H1 (cell line): Measurements from ENCODE around the gene ARHGAP10. TPM values are rescaled to one million over a fixed set of nuclear protein-coding genes. Genes with fewer than 3 reads are reported as not detected.
"Not testable (repeated sequence)": the region's sequence is repeated elsewhere in the genome, so short reads cannot be mapped to it uniquely, and the experiment has no call there.

Experiments used
- CTCF ChIA-PET: fragments of 300-600 bp; sonication (Branson Sonifier 250); formaldehyde crosslinking; loops from one replicate; lab custom pipeline; 2021; ENCODE audit not compliant: partially characterized antibody; lab: Charles Lee
- POLR2A ChIA-PET: fragments of 300-600 bp; sonication (Branson Sonifier 250); formaldehyde crosslinking; loops from one replicate; lab custom pipeline; 2021; ENCODE audit warnings: inconsistent platforms; ENCODE audit not compliant: partially characterized antibody; lab: Charles Lee
- DNase-seq, 2 experiments: peaks; one replicate each; pipeline versions ENCODE4 v3.0.0 to v3.0.0-alpha.2; 2010 to 2022; ENCODE audit warnings: low spot score in 2 of 2, low read depth in 1 of 2, mixed read lengths in 1 of 2
- FAIRE-seq: peaks from 2 replicates; lab custom pipeline; 2011; peaks lifted over from hg19 to GRCh38; lab: Jason Lieb, UNC
- H2AFZ ChIP-seq: 2 replicates; pipeline ENCODE4 v1.8.1; 2012; ENCODE audit warnings: low read length, inconsistent platforms
- H2AK5ac ChIP-seq: 2 replicates; pipeline ENCODE4 v1.6.1; 2013; ENCODE audit warnings: low read depth, low read length
- H2BK120ac ChIP-seq: replicated peaks from 2 replicates; pipeline ENCODE3; 2013; ENCODE audit warnings: low read depth, low read length, inconsistent platforms
- H2BK12ac ChIP-seq: 2 replicates; pipeline ENCODE4 v1.6.1; 2013; ENCODE audit warnings: low read depth, low read length
- H2BK15ac ChIP-seq: 2 replicates; pipeline ENCODE4 v1.6.1; 2013; ENCODE audit warnings: low read length
- H2BK20ac ChIP-seq: 2 replicates; pipeline ENCODE4 v1.6.1; 2013; ENCODE audit warnings: low read length
- H2BK5ac ChIP-seq: 2 replicates; pipeline ENCODE4 v1.6.1; 2013; ENCODE audit warnings: low read depth, low read length
- H3K14ac ChIP-seq: 2 replicates; pipeline ENCODE4 v1.6.1; 2013; ENCODE audit warnings: inconsistent platforms; ENCODE audit not compliant: insufficient read length
- H3K18ac ChIP-seq: 2 replicates; pipeline ENCODE4 v1.6.1; 2013; ENCODE audit warnings: low read length; ENCODE audit errors: extremely low read depth
- H3K23ac ChIP-seq: 2 replicates; pipeline ENCODE4 v1.6.1; 2013; ENCODE audit warnings: inconsistent platforms; ENCODE audit not compliant: insufficient read length
- H3K23me2 ChIP-seq: 2 replicates; pipeline ENCODE4 v1.6.1; 2013; ENCODE audit warnings: low read depth, low read length
- H3K27ac ChIP-seq: 2 replicates; pipeline ENCODE4 v1.6.1; 2011; ENCODE audit warnings: low read depth, low read length, inconsistent platforms
- H3K27me3 ChIP-seq, 4 experiments: replicated peaks in 1 of 4; 1 replicate in 1 of 4; 2 replicates in 3 of 4; pipeline versions ENCODE4 v1.6.1 to v1.8.1; 2011 to 2013; ENCODE audit warnings: low read length in 3 of 4, mild to moderate bottlenecking in 3 of 4, inconsistent platforms in 2 of 4, mixed read lengths in 2 of 4, moderate library complexity in 1 of 4; ENCODE audit not compliant: control insufficient read depth in 3 of 4, insufficient read depth in 3 of 4; ENCODE audit errors: extremely low read depth in 1 of 4
- H3K36me3 ChIP-seq, 4 experiments: 2 replicates each; pipeline versions ENCODE4 v1.6.1 to v1.8.1; 2011 to 2013; ENCODE audit warnings: mild to moderate bottlenecking in 4 of 4, low read length in 3 of 4, moderate library complexity in 2 of 4, control low read depth in 1 of 4, inconsistent platforms in 1 of 4; ENCODE audit not compliant: insufficient read depth in 4 of 4, control insufficient read depth in 2 of 4
- H3K4ac ChIP-seq: replicated peaks from 2 replicates; pipeline ENCODE3; 2013; ENCODE audit warnings: low read length, low read depth, mixed read lengths, inconsistent platforms; ENCODE audit not compliant: insufficient read length
- H3K4me1 ChIP-seq, 4 experiments: replicated peaks in 1 of 4; 1 replicate in 1 of 4; 2 replicates in 3 of 4; pipeline versions ENCODE4 v1.6.1 to v1.8.1; 2011 to 2013; ENCODE audit warnings: low read length in 3 of 4, inconsistent platforms in 2 of 4, mixed read lengths in 1 of 4; ENCODE audit not compliant: insufficient read depth in 4 of 4, control insufficient read depth in 3 of 4
- H3K4me2 ChIP-seq, 2 experiments: 2 replicates each; pipeline versions ENCODE4 v1.6.1 to v1.8.1; 2011 to 2013; ENCODE audit warnings: low read depth in 2 of 2, low read length in 2 of 2, control low read depth in 1 of 2, inconsistent platforms in 1 of 2, mild to moderate bottlenecking in 1 of 2; ENCODE audit not compliant: insufficient read depth in 1 of 2
- H3K4me3 ChIP-seq, 4 experiments: fragments of 200-600, 300-600 bp in 1 of 4; sonication (generic), shearing (Covaris generic), sonication (Bioruptor Twin) in 1 of 4; 2 replicates each; pipeline versions ENCODE4 v1.5.1 to v1.8.1; 2011 to 2016; ENCODE audit warnings: low read length in 4 of 4, low read depth in 3 of 4, control low read depth in 2 of 4, inconsistent platforms in 2 of 4, mild to moderate bottlenecking in 2 of 4, mixed read lengths in 1 of 4, moderate library complexity in 1 of 4; ENCODE audit not compliant: insufficient read depth in 2 of 4; ENCODE audit errors: extremely low read depth in 1 of 4
- H3K56ac ChIP-seq: replicated peaks from 2 replicates; pipeline ENCODE3; 2013; ENCODE audit warnings: low read depth, mild to moderate bottlenecking, mixed read lengths, low read length, inconsistent platforms; ENCODE audit not compliant: insufficient read length
- H3K79me1 ChIP-seq: 2 replicates; pipeline ENCODE4 v1.6.1; 2013; ENCODE audit warnings: low read depth, low read length, control low read depth
- H3K79me2 ChIP-seq, 2 experiments: 2 replicates each; pipeline versions ENCODE4 v1.6.1 to v1.8.1; 2012 to 2013; ENCODE audit warnings: low read length in 2 of 2, mild to moderate bottlenecking in 2 of 2, inconsistent platforms in 1 of 2; ENCODE audit not compliant: insufficient read depth in 2 of 2, control insufficient read depth in 1 of 2
- H3K9ac ChIP-seq, 4 experiments: replicated peaks in 1 of 4; 1 replicate in 1 of 4; 2 replicates in 3 of 4; pipeline versions ENCODE4 v1.6.1 to v1.8.1; 2011 to 2013; ENCODE audit warnings: low read depth in 3 of 4, low read length in 3 of 4, control low read depth in 2 of 4, mild to moderate bottlenecking in 2 of 4, moderate library complexity in 2 of 4, inconsistent platforms in 1 of 4; ENCODE audit errors: extremely low read depth in 1 of 4
- H3K9me3 ChIP-seq, 2 experiments: 2 replicates each; pipeline versions ENCODE4 v1.6.1 to v1.8.1; 2012 to 2013; ENCODE audit warnings: mild to moderate bottlenecking in 2 of 2, moderate library complexity in 2 of 2, control low read depth in 1 of 2, inconsistent platforms in 1 of 2, low read depth in 1 of 2, low read length in 1 of 2, mixed read lengths in 1 of 2; ENCODE audit not compliant: insufficient read depth in 2 of 2
- H4K20me1 ChIP-seq, 2 experiments: replicated peaks in 1 of 2; 2 replicates each; pipeline versions ENCODE3 to v1.8.1; 2011 to 2013; ENCODE audit warnings: inconsistent platforms in 2 of 2, low read length in 2 of 2, mild to moderate bottlenecking in 1 of 2; ENCODE audit not compliant: insufficient read depth in 2 of 2, control insufficient read depth in 1 of 2
- H4K5ac ChIP-seq: 2 replicates; pipeline ENCODE4 v1.6.1; 2013; ENCODE audit warnings: low read length, low read depth, mixed read lengths, inconsistent platforms; ENCODE audit not compliant: insufficient read length
- H4K8ac ChIP-seq: 2 replicates; pipeline ENCODE4 v1.8.0; 2013; ENCODE audit warnings: mild to moderate bottlenecking, moderate library complexity, low read length, inconsistent platforms; ENCODE audit not compliant: insufficient read depth; ENCODE audit errors: extremely low read depth
- H4K91ac ChIP-seq: replicated peaks from 2 replicates; pipeline ENCODE3; 2013; ENCODE audit warnings: low read length, mixed read lengths, inconsistent platforms; ENCODE audit not compliant: insufficient read length
- WGBS, 2 experiments: shearing (Covaris generic) in 1 of 2; methylation state at CpG; one replicate each; pipeline versions ENCODE4 v1.1.6 to v1.1.7; 2013 to 2015; ENCODE audit warnings: low lambda C conversion rate in 2 of 2, mixed read lengths in 2 of 2, inconsistent platforms in 1 of 2, low coverage in 1 of 2, missing lambda C conversion rate in 1 of 2; ENCODE audit not compliant: insufficient replicate concordance in 2 of 2, insufficient coverage in 1 of 2, insufficient read length in 1 of 2; ENCODE audit errors: extremely low coverage in 1 of 2, missing lambda C conversion rate in 1 of 2; 5-methylcytosine and 5-hydroxymethylcytosine counted together
- polyA plus RNA-seq, 7 experiments: library from polyadenylated mRNA; depleted of rRNA in 3 of 7; stranded (reverse) in 5 of 7; unstranded in 2 of 7; fragments of >200 nt in 5 of 7; fragments of 200-250 nt in 2 of 7; gene quantifications; 1 replicate in 5 of 7; 2 replicates in 1 of 7; 4 replicates in 1 of 7; pipeline versions ENCODE4 v1.2.1 to v1.2.3, GENCODE V29; 2011 to 2013; ENCODE audit warnings: missing spikeins in 2 of 7, mixed read lengths in 2 of 7
- total RNA-seq: library from RNA; stranded (reverse); fragmentation: NEBNext Ultra II Directional; extraction: Animal tissue kit (Norgen Biotek cat#: 25700); gene quantifications from 2 replicates; pipeline ENCODE4 v1.2.1, GENCODE V29; 2021

ARHGAP10 gene
- total and polyA plus RNA-seq, 2 of the 8 experiments (the other 6 are each of a cell fraction or from before 2014, with no cell fraction given) = 3.7 to 6.1 TPM

DNA sequence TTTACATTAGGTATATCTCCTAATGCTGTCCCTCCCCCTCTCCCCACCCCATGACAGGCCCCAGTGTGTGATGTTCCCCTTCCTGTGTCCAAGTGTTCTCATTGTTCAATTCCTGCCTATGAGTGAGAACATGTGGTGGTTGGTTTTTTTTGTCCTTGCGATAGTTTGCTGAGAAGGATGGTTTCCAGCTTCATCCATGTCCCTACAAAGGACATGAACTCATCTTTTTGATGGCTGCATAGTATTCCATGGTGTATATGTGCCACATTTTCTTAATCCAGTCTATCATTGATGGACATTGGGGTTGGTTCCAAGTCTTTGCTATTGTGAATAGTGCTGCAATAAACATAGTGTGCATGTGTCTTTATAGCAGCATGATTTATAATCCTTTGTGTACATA, 268.1 kb downstream of the ARHGAP10 start:
- H2BK5ac ChIP-seq, H3K4me1 ChIP-seq, H4K91ac ChIP-seq, H2AFZ ChIP-seq, H3K4me2 ChIP-seq, H3K79me1 ChIP-seq, H3K4ac ChIP-seq, H4K5ac ChIP-seq, H2BK12ac ChIP-seq, H3K23ac ChIP-seq, H3K23me2 ChIP-seq, POLR2A ChIA-PET, H2BK20ac ChIP-seq, H4K8ac ChIP-seq, H3K9me3 ChIP-seq, H3K36me3 ChIP-seq, H3K14ac ChIP-seq, H4K20me1 ChIP-seq, H3K56ac ChIP-seq, H3K4me3 ChIP-seq, H2BK15ac ChIP-seq, H3K79me2 ChIP-seq, H3K27me3 ChIP-seq, H2BK120ac ChIP-seq, H2AK5ac ChIP-seq, H3K27ac ChIP-seq, FAIRE-seq, H3K18ac ChIP-seq, DNase-seq, H3K9ac ChIP-seq: not testable (repeated sequence)
- CTCF ChIA-PET = interaction anchor here (1.8 kb wide), 1 partner anchor 15 kb away, joined by 4 read pairs; no protein-coding TSS in a partner anchor
- WGBS, 2 experiments = 79% methylated on average over 1 of the region's 1 CpG; no CpG with 5 or more reads in 1 of the 2 experiments
